NCI-H1105 treated with DMSO at 0.1 percent for 48 hours (cell line): Measurements from ENCODE around the gene NUMA1.

ENCODE experiments used
- DNase-seq: peaks from one replicate; lab custom pipeline; 2025; lab: John Stamatoyannopoulos, UW

NUMA1 gene

DNA sequence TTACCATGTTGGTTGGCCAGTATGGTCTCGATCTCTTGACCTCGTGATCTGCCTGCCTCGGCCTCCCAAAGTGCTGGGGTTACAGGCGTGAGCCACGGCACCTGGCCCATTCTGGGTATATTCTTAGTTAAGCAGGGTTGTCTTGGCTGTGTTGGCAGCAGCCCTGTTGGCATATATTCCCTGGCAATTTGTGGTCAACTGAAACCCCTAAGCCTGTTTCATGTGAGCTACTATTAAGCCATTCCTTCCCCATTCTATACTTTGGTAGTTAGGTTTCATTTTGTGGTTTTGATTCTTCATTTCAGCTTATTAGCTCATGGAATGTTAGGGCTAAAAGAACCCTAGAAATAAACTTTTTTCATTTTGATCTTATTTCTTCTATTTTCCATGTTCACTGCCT, 103.8 kb downstream of the NUMA1 start:
- no peak for DNase-seq

DNA sequence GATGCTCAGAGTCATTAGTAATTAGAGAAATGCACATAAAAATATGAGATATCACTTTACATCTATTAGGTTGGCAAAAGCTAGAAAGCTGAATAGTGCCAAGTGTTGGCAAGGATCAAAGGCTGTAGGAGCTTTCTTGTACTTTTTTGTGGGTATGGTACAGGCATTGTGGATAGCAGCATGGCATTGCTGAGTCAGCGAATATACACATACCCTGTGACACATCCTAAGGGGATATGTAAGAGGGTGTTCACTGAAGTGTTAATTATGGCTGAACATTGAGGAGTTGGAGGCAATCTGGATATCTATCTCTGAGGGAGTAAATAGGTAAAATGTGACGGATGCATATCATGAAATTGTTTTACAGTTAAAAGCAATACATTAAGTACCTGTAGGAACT, 108.7 kb downstream of the NUMA1 start:
- no peak for DNase-seq

DNA sequence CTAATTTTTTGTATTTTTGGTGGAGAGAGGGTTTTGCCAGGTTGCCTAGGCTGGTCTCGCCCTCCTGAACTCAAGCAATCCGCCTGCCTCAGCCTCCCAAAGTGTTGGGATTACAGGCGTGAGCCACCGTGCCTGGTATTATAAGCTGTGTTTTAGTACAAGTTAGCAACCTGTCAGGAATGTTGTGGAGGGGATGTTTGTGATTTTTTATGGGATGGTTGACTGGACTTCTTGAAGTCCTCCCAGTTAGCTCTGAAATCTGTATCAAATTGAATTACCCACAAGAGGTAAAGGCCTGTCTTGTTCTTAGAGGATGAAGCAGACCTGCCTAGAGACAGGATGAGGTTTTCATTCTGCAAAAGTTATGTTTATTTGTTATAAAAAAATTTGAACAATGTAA, 115.7 kb downstream of the NUMA1 start:
- no peak for DNase-seq

DNA sequence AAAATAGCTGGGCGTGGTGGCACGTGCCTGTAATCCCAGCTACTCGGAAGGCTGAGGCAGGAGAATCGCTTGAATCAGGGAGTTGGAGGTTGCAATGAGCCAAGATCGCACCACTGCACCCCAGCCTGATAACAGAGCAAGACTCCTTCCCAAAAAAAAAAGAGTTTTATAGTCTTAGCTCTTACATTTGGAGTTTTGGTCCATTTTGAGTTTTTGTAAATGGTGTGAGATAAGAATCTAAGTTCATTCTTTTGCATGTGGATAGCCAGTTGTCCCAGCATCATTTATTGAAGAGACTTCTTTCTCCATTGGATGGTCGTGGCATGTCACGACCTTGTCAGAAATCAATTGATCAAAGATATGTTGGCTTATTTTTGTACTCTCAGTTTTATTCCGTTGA, 116.9 kb downstream of the NUMA1 start:
- DNase-seq = no peak

DNA sequence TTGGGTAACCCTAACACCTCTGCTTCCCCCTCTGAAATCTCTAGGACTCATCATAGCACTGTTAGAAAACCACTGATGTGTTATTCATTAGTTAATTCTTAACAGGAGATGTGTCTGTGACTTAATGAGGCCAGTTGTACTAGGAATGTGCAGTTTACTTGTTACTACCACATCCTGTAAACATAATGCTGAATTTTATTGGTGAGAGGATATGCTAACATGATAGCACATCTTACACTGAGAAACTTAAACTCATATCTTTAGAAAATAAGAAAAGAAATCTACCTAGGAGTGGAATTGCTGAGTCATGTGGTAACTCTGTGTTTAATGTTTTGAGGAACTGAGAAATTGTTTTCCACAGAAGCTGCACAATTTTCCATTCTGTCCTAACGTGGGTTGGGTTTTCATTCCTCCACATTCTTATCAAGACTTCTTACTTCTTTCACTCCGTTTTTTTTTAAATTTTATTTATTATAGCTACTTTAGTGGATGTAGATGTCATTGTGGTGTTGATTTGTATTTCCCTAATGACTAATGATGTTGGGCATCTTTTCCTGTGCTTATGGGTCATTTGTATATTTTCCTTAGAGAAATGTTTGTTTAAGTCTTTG, 117.8 kb downstream of the NUMA1 start:
- DNase-seq = no peak

DNA sequence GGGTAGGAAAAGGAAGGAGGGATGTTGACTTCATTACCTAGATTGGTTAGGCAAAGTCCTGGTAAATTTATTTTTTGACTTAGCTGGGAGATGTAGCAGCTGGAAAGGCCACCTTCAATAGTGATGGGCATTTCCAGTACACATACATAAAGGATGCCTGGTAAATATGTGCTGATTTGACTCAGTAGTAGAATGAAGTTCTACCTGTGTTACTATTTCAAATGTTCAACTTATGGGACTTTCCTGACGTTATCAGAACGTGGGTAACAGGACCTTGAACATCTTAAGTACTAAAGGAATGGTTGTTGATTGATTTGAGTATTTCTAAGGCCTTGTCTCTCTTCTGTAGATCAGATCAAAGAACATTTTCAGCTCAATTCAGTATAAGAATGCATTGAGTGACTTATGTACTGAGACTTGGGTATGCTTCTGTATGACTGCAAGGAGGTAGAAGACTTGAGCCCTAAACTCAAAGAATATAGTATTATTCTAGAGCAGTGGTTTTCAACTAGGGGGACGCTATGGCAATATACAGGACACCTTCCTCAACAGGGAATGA, 124.4 kb downstream of the NUMA1 start:
- no peak for DNase-seq
